HG02571 (cell line): Measurements from ENCODE around the gene SNAP47.

Experiments
- ATAC-seq: cut with Tn5 transposase; IDR thresholded peaks from one replicate; pipeline ENCODE4 v1.9.1; 2021; ENCODE audit warnings: mild to moderate bottlenecking, moderate library complexity; ENCODE audit not compliant: unreplicated experiment

The SNAP47 gene

DNA sequence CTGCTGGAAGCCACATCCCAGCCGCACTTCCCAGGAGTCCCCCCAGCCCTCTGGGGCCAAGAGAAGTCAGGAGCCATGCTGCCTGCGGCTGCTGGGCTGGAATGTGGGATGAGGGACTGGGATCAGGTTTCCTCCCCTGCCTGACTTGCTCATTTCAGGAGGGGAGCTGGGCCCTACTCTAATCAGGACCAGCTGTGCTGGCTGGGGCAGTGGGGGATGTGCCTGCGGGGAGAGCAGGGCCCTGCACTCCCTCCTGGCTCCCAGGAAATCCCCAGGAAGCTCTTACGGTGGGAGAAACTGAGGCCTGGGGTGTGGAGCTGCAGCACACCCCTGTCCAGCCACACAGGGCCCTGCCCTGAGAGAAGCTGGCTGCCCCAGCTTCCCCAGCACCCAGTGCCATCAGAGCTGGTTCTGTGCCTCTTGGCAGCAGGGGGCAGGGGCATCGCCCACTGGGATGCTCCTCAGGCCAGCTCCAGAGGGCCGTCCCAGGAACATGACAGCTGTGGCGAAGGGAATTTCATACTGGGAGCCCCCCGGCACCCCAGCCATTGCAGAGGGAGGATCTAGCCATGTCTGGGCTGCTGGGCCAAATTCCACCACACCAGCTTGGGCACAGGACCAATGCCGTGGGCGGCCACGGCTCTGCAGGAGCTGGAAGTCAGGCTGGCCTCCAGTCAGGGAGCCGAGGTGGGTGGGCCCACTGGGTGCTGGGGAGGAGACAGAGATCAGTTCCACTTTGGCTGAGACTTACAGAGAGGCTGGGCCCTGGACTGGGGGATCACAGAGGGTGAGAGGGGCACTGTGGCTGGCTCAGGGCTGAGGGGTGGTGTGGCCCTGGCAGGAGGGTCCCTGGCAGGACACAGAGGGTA is 58.9 kb downstream of the SNAP47 start:
- no peak for ATAC-seq

DNA sequence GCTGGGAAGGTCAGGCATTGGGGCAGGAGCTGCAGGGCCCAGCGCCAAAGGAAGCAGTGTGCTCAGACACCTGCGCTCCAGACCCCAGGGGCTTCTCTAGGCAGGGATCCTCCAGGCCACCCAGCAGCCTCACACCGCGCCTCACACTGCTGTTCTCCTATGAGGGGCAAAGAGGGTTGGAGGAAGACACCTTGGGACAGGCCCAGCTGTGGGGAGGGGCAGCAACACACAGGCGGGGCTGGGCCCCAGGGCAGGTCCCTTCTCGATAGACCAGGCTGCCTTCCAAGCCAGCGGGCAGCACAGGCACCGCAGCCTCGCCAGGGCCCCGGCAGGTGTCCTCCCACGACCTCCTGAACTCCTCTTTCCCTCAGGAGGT is 59.6 kb downstream of the SNAP47 start:
- no peak for ATAC-seq

DNA sequence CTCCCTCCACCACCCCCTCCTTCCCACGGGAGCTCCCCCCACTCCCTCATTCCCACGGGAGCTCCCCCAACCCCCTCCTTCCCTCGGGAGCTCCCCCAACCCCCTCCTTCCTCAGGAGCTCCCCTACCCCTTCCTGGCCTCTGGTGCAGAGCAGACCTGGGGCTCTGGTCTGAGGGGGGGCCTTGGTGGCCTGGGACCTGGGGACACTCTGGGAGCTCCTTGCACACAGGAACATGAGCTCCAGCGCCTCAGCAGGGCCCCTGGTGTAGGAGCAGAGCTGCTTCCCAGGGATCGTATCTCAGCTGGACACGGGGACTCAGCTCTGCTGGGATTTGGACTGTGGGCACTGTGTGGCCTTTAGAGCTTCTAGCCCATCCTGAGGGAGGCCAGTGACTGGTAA is 60.5 kb downstream of the SNAP47 start:
- no peak for ATAC-seq

DNA sequence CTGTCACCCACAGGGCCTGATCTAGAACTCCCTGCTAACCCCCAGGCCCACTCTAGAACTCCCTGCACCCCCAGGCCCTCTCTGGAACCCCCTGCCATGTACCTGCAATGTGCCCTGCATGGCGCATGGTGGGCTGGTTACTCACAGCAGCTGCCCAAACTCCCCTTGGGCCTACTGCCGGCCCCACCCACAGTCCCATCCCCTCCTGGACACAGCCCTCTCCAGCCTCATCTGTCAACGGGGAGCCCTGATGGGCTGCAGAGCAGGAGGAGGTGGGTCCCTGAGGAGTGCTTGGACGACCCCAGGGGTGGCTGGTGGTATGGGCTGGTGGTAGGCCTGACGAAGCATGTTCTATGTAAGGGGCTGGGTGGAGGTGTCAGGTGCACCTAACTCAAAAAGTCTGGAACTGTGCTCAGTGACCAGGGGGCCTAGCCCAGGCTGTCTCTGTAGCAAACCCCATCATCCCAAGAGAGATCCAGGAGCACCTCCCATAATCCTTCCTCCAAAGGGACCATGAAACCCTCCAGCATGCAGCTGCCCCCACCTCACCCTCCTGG is 61.2 kb downstream of the SNAP47 start:
- no peak for ATAC-seq

DNA sequence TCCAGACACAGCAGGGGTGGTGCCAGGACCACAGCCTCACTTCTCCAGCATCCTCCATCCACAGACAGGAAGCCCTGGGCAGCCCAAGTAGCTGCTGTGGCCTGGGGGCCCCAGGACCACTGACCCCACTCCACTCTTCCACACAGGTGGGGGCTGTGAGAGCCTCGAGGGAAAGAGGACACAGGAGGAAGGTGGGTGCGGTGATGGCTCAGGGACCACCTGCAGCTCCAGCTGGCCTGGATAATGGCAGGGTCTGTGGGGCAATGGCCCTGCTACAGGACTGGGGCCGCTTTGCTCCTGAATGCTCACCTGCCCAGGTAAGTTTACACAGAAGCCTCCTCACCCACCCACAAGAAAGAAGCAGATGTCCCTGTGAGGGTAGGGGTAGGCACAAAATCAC is 61.9 kb downstream of the SNAP47 start:
- ATAC-seq, result no peak

DNA sequence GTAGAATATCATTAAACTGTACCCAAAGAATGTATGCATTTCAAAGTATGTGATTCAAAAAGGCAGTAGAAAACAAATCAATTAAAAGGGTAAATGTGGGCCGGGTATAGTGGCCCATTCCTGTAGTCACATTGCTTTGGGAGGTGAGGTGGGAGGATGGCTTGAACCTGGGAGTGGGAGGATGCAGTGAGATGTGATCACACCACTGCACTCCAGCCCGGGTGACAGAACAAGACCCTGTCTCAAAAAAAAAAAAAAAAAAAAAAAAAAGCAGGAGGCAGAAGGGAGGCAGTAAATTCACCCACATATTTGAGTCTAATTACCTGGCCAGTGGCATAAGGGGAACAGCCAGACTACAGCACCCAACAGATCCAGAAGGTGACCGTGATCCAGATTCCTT is 62.4 kb downstream of the SNAP47 start:
- no peak for ATAC-seq

DNA sequence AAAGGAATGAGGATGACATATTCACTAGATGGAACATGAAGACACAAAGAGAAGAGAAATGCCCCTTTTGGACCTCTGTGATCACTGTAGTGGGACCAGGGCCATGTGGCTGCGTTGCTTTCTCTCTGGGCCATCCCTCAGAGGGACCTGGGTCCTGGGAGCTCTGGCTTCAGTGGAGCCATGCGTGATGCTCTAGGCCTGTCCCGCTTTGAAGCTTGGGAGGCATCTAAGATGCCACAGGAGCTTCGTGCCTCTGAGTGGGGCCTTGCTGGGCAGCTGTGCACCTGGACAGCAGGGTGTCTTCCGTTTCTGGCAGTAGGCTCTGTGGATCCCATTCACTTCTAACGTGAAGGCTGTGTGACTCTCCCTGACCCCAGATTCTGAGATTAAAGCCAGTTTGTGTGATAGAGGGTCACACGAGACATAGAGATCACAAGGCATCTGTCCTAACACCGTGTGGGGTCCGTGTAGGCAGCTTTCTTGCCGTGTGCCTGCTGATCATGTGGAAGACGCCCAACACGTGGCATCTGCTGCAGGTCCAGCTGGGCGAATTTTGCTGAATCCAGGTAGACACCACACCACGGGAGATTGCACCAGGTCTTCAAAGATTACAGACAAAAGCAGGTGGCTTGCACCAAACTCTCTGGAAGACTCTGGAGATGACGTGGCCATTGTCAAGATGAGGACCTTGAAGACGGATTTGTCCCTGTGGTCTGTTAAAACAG is 63.0 kb downstream of the SNAP47 start:
- ATAC-seq, result no peak

DNA sequence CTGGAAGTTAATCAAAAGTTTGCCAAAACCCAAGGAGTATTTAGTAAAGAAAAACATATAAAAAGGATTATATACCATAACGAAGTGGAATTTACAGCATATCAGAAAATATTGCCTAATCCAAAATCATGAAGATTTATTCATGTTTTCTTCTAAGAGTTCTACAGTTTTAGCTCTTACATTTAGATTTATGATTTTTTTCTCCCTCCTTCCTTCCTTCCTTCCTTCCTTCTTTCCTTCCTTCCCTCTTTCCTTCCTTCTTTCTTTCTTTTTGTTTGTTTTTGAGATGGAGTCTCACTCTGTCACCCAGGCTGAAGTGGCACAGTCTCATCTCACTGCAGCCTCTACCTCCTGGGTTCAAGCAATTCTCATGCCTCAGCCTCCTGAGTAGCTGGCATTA is 64.5 kb downstream of the SNAP47 start:
- no peak for ATAC-seq

DNA sequence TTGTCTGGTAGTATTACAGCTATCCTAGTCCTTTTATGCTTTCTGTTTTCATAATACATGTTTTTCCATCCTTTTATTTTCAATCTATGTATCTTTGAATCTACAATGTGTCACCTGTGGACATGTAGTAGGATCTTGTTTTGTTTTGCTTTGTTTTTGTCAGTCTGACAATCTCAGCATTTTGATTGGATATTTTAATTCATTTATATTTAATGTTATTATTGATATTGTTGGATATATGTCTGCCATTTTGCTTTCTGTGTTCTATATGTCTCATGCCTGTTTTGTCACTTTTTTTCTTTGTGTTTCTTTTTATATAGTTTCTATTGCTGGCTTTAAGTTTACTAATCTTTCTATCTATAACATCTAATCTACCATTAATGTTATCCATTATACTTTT is 68.7 kb downstream of the SNAP47 start:
- ATAC-seq, result no peak

DNA sequence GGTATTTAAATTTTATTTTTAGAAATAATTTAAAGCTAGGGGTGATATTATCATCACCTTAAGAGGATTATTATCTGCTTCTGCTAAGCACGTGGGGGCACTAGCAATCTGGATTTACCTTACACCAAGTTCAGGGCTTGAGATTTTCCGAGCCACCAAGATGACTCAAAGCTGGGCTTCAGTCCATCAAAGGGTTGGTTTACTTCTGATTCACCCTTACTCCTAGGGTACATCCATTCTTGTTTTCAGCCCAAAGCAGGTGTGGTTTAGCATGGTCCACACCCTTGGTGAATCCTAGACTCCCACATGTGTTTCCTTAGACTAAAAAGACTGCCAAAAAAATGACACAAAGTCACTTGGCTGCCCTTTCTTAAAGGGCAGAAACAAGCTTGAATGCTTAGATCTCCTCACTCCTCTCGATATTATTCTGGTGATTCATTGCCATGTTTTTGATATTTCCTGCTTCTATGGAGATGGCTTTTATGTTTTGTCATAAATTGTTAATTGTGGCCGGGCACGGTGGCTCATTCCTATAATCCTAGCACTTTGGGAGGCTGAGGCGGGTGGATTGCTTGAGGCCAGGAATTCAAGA is 70.5 kb downstream of the SNAP47 start:
- no peak for ATAC-seq

DNA sequence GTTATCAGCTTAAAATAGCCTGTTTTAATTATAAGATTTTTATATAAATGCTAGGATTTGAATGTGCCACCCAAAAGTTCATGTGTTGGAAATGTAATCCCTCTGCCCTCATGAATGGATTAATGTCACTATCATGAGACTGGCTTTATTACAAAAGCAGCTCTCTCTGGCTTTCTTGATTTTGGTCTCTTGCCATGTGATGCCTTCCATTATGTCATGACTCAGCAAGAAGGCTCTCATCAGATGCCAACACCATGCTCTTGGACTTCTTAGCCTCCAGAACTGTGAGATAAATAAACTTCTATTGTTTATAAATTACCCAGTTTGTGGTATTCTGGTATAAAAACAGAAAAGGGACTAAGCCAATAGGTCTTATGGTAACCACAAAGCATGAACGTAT is 73.3 kb downstream of the SNAP47 start:
- ATAC-seq, result no peak

DNA sequence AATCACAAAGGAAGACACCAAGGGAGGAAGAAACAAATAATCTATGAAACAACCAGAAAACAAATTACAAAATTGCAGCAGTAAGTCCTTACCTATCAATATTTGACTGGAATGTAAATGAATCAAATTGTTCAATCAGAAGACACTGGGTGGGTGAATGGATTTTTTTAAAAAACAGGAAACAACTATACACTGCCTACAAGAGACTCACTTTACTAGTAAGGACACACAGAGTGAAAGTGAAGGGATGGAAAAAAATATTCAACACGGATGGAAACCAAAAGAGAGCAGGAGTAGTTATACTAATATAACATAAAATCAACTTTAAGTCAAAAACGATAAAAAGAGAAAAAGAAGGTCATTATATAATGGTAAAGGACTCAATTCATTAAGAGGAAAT is 73.8 kb downstream of the SNAP47 start:
- ATAC-seq, result no peak

DNA sequence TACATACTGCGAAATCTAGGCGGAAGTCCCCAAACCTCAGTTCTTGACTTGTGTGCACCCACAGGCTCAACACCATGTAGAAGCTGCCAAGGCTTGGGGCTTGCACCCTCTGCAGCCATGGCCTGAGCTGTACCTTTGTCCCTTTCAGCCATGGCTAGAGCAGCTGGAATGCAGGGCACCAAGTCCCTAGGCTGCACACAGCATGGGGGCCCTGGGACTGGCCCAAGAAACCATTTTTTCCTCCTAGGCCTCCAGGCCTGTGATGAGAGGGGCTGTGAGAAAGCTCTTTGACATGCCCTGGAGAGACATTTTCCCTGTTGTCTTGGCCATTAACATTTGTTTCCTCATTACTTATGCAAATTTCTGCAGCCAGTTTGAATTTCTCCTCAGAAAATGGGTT is 78.7 kb downstream of the SNAP47 start:
- ATAC-seq, result no peak

DNA sequence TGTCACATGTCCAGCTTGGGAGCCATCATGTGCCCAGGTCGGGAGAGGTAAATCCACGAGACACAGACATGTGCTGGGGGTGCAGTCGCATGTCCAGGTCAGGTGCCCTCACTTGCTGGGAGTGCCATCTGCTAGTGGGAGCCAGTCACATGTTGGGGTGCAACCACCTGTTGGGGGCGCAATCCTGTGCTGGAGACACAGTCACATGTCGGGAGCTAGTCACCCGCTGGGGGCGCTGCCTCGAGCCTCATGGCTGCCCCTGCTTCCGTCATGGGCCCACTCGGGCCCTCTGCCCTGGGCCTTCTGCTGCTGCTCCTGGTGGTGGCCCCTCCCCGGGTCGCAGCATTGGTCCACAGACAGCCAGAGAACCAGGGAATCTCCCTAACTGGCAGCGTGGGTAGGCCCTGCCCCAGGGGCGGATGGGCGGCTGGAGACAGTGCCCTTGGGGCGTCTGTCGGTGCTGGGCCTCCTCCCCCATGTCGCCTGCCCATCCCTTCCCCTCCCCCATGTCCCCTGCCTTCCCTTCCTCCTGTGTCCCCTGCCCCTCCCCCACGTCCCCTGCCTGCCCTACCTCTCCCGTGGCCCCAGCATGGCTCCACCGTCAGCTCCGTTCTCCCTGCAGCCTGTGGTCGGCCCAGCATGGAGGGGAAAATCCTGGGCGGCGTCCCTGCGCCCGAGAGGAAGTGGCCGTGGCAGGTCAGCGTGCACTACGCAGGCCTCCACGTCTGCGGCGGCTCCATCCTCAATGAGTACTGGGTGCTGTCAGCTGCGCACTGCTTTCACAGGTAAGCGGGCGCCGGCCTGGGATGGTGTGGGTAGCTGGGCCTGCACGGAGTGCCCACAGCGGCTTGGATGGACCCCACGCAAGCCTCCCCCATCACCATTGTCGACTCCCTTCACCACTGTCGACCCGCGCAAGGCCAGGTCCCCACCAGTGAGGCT is 80.5 kb downstream of the SNAP47 start, which contains the start of gene PRSS38:
Gene PRSS38, plus strand, starts transcription at position 208 of the 942 bp plus-strand sequence. Its CDS starts 42 bp downstream, at position 250.
- no peak for ATAC-seq

DNA sequence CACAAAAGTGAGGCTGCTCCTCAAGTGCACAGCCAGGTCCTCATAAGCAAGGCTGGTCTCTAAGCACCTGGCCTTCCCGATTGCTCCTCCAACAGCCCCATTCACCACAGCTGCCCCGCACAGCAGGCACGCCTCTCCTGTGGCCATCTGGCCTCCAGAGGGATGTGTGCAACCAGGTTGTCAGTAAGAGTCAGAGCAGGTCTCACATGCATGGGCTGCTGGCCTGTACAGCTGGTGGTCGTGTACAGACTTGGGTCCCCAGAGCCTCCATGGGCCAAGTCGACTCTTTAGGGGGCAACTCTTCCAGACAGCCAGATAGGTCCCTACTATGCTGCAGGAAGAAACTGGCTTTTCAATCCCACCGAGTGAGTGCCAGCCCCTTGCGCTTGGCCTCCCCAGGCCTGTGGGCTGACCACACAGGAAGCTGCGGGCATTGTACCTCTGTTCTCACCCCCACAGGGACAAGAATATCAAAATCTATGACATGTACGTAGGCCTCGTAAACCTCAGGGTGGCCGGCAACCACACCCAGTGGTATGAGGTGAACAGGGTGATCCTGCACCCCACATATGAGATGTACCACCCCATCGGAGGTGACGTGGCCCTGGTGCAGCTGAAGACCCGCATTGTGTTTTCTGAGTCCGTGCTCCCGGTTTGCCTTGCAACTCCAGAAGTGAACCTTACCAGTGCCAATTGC is 81.7 kb downstream of the SNAP47 start:
- ATAC-seq, result no peak

DNA sequence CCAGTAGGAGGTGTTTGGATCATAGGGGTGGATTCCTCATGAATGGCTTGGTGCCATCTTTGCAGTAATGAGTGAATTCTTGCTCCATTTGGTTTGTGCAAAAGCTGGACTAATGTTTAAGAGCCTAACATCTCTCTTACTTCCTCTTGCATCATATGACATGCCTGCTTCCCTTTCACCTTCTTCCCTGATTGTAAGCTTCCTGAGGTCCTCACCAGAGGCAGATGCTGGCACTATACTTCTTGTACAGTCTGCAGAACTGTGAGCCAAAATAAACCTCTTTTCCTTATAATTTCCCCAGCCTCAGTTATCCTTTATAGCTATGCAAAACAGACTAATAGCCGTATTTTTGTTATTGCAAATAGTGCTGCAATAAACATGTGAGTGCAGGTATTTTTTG is 88.3 kb downstream of the SNAP47 start:
- no peak for ATAC-seq

DNA sequence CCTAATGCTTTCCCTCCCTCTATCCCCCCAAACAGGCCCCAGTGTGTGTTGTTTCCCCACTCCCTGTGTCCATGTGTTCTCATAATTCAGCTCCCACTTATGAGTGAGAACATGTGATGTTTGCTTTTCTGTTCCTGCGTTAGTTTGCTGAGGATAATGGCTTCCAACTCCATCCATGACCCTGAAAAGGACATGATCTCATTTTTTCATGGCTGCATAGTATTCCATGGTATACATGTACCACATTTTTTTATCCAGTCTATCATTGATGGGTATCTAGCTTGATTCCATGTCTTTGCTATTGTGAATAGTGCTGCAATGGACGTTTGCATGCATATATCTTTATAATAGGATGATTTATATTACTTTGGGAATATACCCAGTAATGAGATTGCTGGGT is 89.0 kb downstream of the SNAP47 start:
- no peak for ATAC-seq

DNA sequence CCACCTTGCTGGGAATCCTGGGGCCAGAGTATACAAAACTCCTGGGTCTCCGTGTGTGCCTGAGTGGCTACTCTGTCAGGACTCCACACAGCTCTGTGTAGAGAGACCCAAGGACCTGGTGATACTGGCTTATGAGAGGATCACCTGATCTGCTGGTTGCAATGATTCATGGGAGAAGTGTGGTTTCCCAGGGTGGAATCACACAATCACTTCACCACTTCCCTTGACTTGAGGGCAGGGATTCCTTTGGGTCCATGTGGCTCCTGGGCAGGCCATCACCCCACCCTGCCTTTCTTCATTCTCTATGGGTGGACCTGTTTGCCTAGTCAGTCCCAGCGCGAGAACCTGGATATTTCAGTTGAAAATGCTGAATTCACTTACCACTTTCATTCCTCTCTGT is 93.6 kb downstream of the SNAP47 start:
- ATAC-seq, result no peak
